Endothelial cell of umbilical vein (primary cell): ENCODE results near the gene TMEM204. TPM values are rescaled to one million over a fixed set of nuclear protein-coding genes. Genes with fewer than 3 reads are reported as not detected.

Source experiments
- BruUV-seq: library from RNA; stranded (reverse); fragments of 400-500 nt; replicated peaks from 2 replicates; lab custom pipeline; 2021; lab: Mats Ljungman, UMichigan
- CTCF ChIA-PET: fragments of 300-600, 350-600 bp; sonication (Branson Sonifier 250); formaldehyde crosslinking; loops from one replicate; lab custom pipeline; 2021; ENCODE audit warnings: antibody characterized with exemption, inconsistent platforms; lab: Charles Lee
- POLR2A ChIA-PET: fragments of 300-600, 350-600 bp; sonication (Branson Sonifier 250); formaldehyde crosslinking; loops from one replicate; lab custom pipeline; 2021; ENCODE audit warnings: antibody characterized with exemption, inconsistent platforms; lab: Charles Lee
- DNase-seq: peaks from one replicate; pipeline ENCODE4 v3.0.0-alpha.2; 2011; ENCODE audit warnings: low read depth, low spot score
- FAIRE-seq: peaks from 2 replicates; lab custom pipeline; 2011; peaks lifted over from hg19 to GRCh38; lab: Jason Lieb, UNC
- H2AFZ ChIP-seq: 2 replicates; pipeline ENCODE4 v1.6.0; 2012; ENCODE audit warnings: low read depth, low read length, control low read depth, inconsistent platforms
- H3K27ac ChIP-seq: 2 replicates; pipeline ENCODE4 v1.5.1; 2011; ENCODE audit warnings: low read depth, mild to moderate bottlenecking, control low read depth, low read length, moderate library complexity; ENCODE audit not compliant: insufficient read depth
- H3K27me3 ChIP-seq, 2 experiments: 2 replicates each; pipeline versions ENCODE4 v1.6.0 to v1.6.1; 2011; ENCODE audit warnings: low read length in 2 of 2, mixed read lengths in 1 of 2; ENCODE audit not compliant: control insufficient read depth in 2 of 2, insufficient read depth in 2 of 2
- H3K36me3 ChIP-seq, 2 experiments: 2 replicates in 1 of 2; 3 replicates in 1 of 2; pipeline ENCODE4 v1.5.1; 2011; ENCODE audit warnings: low read length in 2 of 2, mild to moderate bottlenecking in 1 of 2, moderate library complexity in 1 of 2; ENCODE audit not compliant: control insufficient read depth in 2 of 2, insufficient read depth in 2 of 2; ENCODE audit errors: extremely low read depth in 1 of 2
- H3K4me1 ChIP-seq: 3 replicates; pipeline ENCODE4 v1.5.1; 2011; ENCODE audit warnings: mild to moderate bottlenecking, low read length; ENCODE audit not compliant: control insufficient read depth, insufficient read depth; ENCODE audit errors: extremely low read depth
- H3K4me2 ChIP-seq: 2 replicates; pipeline ENCODE4 v1.6.1; 2011; ENCODE audit warnings: low read length, control low read depth, mixed read lengths; ENCODE audit not compliant: insufficient read depth
- H3K4me3 ChIP-seq, 3 experiments: fragments of 200-600 bp in 1 of 3; sonication (generic), shearing (Covaris generic) in 1 of 3; replicated peaks in 1 of 3; 2 replicates each; pipeline ENCODE4 v1.5.1; 2011 to 2016; ENCODE audit warnings: control low read depth in 3 of 3, low read length in 3 of 3, mild to moderate bottlenecking in 2 of 3, inconsistent platforms in 1 of 3, low read depth in 1 of 3, moderate library complexity in 1 of 3; ENCODE audit not compliant: insufficient read depth in 1 of 3
- H3K79me2 ChIP-seq: 2 replicates; pipeline ENCODE4 v1.6.0; 2012; ENCODE audit warnings: low read length, inconsistent platforms; ENCODE audit not compliant: control insufficient read depth, insufficient read depth
- H3K9ac ChIP-seq: replicated peaks from 2 replicates; pipeline ENCODE3; 2011; ENCODE audit warnings: low read length, control low read depth; ENCODE audit not compliant: insufficient read depth; ENCODE audit errors: extremely low read depth
- H3K9me1 ChIP-seq: replicated peaks from 3 replicates; pipeline ENCODE4 v1.6.0; 2011; ENCODE audit warnings: mild to moderate bottlenecking, low read length; ENCODE audit not compliant: control insufficient read depth, insufficient read depth; ENCODE audit errors: extremely low read depth
- H3K9me3 ChIP-seq: replicated peaks from 2 replicates; pipeline ENCODE4 v1.5.1; 2012; ENCODE audit warnings: low read length, inconsistent platforms; ENCODE audit not compliant: control insufficient read depth, insufficient read depth
- H4K20me1 ChIP-seq: replicated peaks from 2 replicates; pipeline ENCODE3; 2011; ENCODE audit warnings: mild to moderate bottlenecking, low read length; ENCODE audit not compliant: control insufficient read depth, insufficient read depth; ENCODE audit errors: extremely low read depth
- CTCF ChIP-seq, 2 donors: IDR thresholded peaks; 1 replicate in 1 of 2; 2 replicates in 1 of 2; pipeline ENCODE4 v1.5.1; 2011; ENCODE audit warnings: low read length in 2 of 2, mild to moderate bottlenecking in 2 of 2, moderate library complexity in 2 of 2, control low read depth in 1 of 2, inconsistent platforms in 1 of 2, low read depth in 1 of 2; ENCODE audit not compliant: insufficient read depth in 1 of 2; ENCODE audit errors: extremely low read depth in 1 of 2
- EZH2 ChIP-seq: IDR thresholded peaks from 2 replicates; pipeline ENCODE4 v1.6.1; 2012; ENCODE audit warnings: borderline replicate concordance, low read depth, mild to moderate bottlenecking, moderate library complexity, low read length, inconsistent platforms; ENCODE audit not compliant: severe bottlenecking
- FOS ChIP-seq: IDR thresholded peaks from 2 replicates; pipeline ENCODE4 v1.6.1; 2011; ENCODE audit warnings: mild to moderate bottlenecking, low read length, moderate library complexity, borderline replicate concordance; ENCODE audit not compliant: insufficient read depth
- JUN ChIP-seq: IDR thresholded peaks from 2 replicates; pipeline ENCODE4 v1.6.1; 2011; ENCODE audit warnings: borderline replicate concordance, low read depth; ENCODE audit not compliant: insufficient read length, insufficient read depth
- dilution Hi-C: fragments of 300-500 bp; cut with MboI; formaldehyde crosslinking; loops from one replicate; pipeline ENCODE4 v1.15.0; 2019; ENCODE audit warnings: low sequenced_read_pairs; ENCODE audit not compliant: extremely low pct_ligation_motif_present
- intact Hi-C: fragments of 100-400 bp; cut with micrococcal nuclease; formaldehyde crosslinking; loops from one replicate; pipeline ENCODE4 v1.10.0; 2022
- polyA plus RNA-seq, 4 experiments: library from polyadenylated mRNA; depleted of rRNA in 3 of 4; stranded (reverse) in 3 of 4; unstranded in 1 of 4; fragments of >200 nt; gene quantifications; 2 replicates each; pipeline versions ENCODE4 v1.2.1 to v1.2.3, GENCODE V29; 2011 to 2012; ENCODE audit warnings: missing spikeins in 1 of 4
- total RNA-seq: library from RNA; stranded (reverse); gene quantifications from 2 replicates; pipeline ENCODE4 v1.2.3, GENCODE V29; 2021

The TMEM204 gene
- total and polyA plus RNA-seq, 2 donors (not counting 3 experiments of a cell fraction or from before 2014, with no cell fraction given), result 32.5 to 50.7 TPM

- Histone ChIP-seq H3K4me1 (peaks cover 12% of the 10 kb centered on the region), H3K4me3 (no peak overlapping the region), H3K27ac (no peak overlapping the region), H4K20me1 (no peaks in the 10 kb centered on the region), H3K9ac (no peak overlapping the region), H3K79me2 (no peaks in the 10 kb centered on the region), H3K36me3 (peaks cover 5 to 13% of the 10 kb centered on the region in 2 experiments), H3K9me1 (no peaks in the 10 kb centered on the region), H2AFZ (no peak overlapping the region), H3K9me3 (no peaks in the 10 kb centered on the region), H3K27me3 (no peaks in the 10 kb centered on the region), H3K4me2 (no peak overlapping the region)
- DNase-seq (no peak), FAIRE-seq (no peak)
- TF ChIP-seq JUN (no peak), FOS (no peak), EZH2 (no peak), CTCF (IDR thresholded peaks at IDR 0.05; ENCODE audit: extremely low read depth in 1 of 2, insufficient read depth in 1 of 2, low read depth in 1 of 2, low read length in 2 of 2) (no peak)
- dilution Hi-C loops (no loop called here), intact Hi-C loops (no loop called here)
- BruUV-seq, result no TSS peak
- CTCF ChIA-PET, result interaction anchor here (0.6 to 0.9 kb wide), 2 partner anchors 14 to 35 kb away, joined by 3 to 5 read pairs; no protein-coding TSS in a partner anchor
- POLR2A ChIA-PET, result no interaction called here
Measured at GRCh38 chr16:1508494-1509187, 24.8 kb upstream of the TMEM204 start.
